Common myeloid progenitor, CD34-positive (primary cell): ENCODE data around the gene NOVA2.

Experiments
- CTCF ChIA-PET: fragments of 350-600 bp; sonication (Branson Sonifier 250); formaldehyde crosslinking; loops from one replicate; lab custom pipeline; 2021; ENCODE audit warnings: antibody characterized with exemption; lab: Charles Lee
- POLR2A ChIA-PET: fragments of 350-600 bp; sonication (Branson Sonifier 250); formaldehyde crosslinking; loops from one replicate; lab custom pipeline; 2021; ENCODE audit warnings: antibody characterized with exemption; lab: Charles Lee
- DNase-seq, 3 donors: peaks; one replicate each; pipeline versions ENCODE4 v3.0.0 to v3.0.0-alpha.2; 2013
- H3K27ac ChIP-seq, 2 experiments: 1 replicate in 1 of 2; 2 replicates in 1 of 2; pipeline ENCODE4 v1.7.0; 2013; ENCODE audit warnings: inconsistent platforms in 2 of 2, low read length in 2 of 2, mild to moderate bottlenecking in 2 of 2, low read depth in 1 of 2, moderate library complexity in 1 of 2; ENCODE audit not compliant: severe bottlenecking in 2 of 2, insufficient read depth in 1 of 2, poor library complexity in 1 of 2
- H3K27me3 ChIP-seq, 5 experiments: replicated peaks in 2 of 5; 1 replicate in 3 of 5; 2 replicates in 2 of 5; pipeline versions ENCODE4 v1.6.1 to v1.7.0; 2013; ENCODE audit warnings: low read length in 4 of 5, mild to moderate bottlenecking in 2 of 5, moderate library complexity in 2 of 5, inconsistent platforms in 1 of 5; ENCODE audit not compliant: insufficient read depth in 5 of 5, control insufficient read depth in 4 of 5
- H3K36me3 ChIP-seq, 4 experiments: 1 replicate in 2 of 4; 2 replicates in 2 of 4; pipeline versions ENCODE4 v1.6.1 to v1.7.0; 2013; ENCODE audit warnings: low read length in 3 of 4, control low read depth in 1 of 4, mild to moderate bottlenecking in 1 of 4; ENCODE audit not compliant: control insufficient read depth in 4 of 4, insufficient read depth in 4 of 4
- H3K4me1 ChIP-seq, 4 experiments: 1 replicate in 3 of 4; 2 replicates in 1 of 4; pipeline versions ENCODE4 v1.6.1 to v1.7.1; 2013; ENCODE audit warnings: low read length in 3 of 4, mild to moderate bottlenecking in 3 of 4, control low read depth in 1 of 4, inconsistent platforms in 1 of 4, moderate library complexity in 1 of 4; ENCODE audit not compliant: control insufficient read depth in 4 of 4, insufficient read depth in 4 of 4; ENCODE audit errors: control extremely low read depth in 1 of 4
- H3K4me3 ChIP-seq, 7 experiments: 1 replicate in 4 of 7; 2 replicates in 3 of 7; pipeline versions ENCODE4 v1.5.1 to v1.7.0; 2013; ENCODE audit warnings: mild to moderate bottlenecking in 7 of 7, low read length in 6 of 7, moderate library complexity in 6 of 7, inconsistent platforms in 2 of 7, low read depth in 2 of 7, control low read depth in 1 of 7; ENCODE audit not compliant: insufficient read depth in 4 of 7, control insufficient read depth in 1 of 7; ENCODE audit errors: extremely low read depth in 1 of 7
- H3K9me3 ChIP-seq, 5 experiments: 1 replicate in 4 of 5; 2 replicates in 1 of 5; pipeline versions ENCODE4 v1.6.1 to v1.7.1; 2013; ENCODE audit warnings: low read length in 4 of 5, mild to moderate bottlenecking in 2 of 5, inconsistent platforms in 1 of 5, low read depth in 1 of 5, moderate library complexity in 1 of 5; ENCODE audit not compliant: control insufficient read depth in 4 of 5, insufficient read depth in 2 of 5; ENCODE audit errors: control extremely low read depth in 1 of 5
- WGBS: methylation state at CpG from one replicate; pipeline ENCODE4 v1.1.5; 2013; ENCODE audit not compliant: insufficient coverage; 5-methylcytosine and 5-hydroxymethylcytosine counted together

The NOVA2 gene

GRCh38 chr19:46014941-46015686 is 41.4 kb upstream of the NOVA2 start:
- POLR2A ChIA-PET = no interaction called here
- peak; percentile 42 to 56 (median 47) for DNase-seq
- peaks cover 0 to 7% (median 1%) of the 10 kb centered on the region in 4 experiments for H3K36me3 ChIP-seq
- no peaks in the 10 kb centered on the region for H3K9me3 ChIP-seq
- H3K27ac ChIP-seq = no peak overlapping the region
- H3K4me1 ChIP-seq = peaks cover 0 to 24% (median 20%) of the 10 kb centered on the region in 4 experiments
- CTCF ChIA-PET = interaction anchor here (0.5 to 0.9 kb wide), 3 partner anchors 9 to 136 kb away, joined by 3 read pairs; no protein-coding TSS in a partner anchor
- peaks cover 0 to 37% (median 12%) of the 10 kb centered on the region in 5 experiments for H3K27me3 ChIP-seq
- H3K4me3 ChIP-seq = peak overlapping the region in 3 of 7 experiments; percentile 40 to 74 (median 74)
- 7% methylated on average over 44 of the region's 74 CpGs for WGBS

GRCh38 chr19:46014534-46014933 is 40.9 kb upstream of the NOVA2 start:
- H3K27ac ChIP-seq = no peak overlapping the region
- H3K4me1 ChIP-seq = peaks cover 0 to 24% (median 20%) of the 10 kb centered on the region in 4 experiments
- H3K27me3 ChIP-seq = peaks cover 0 to 37% (median 12%) of the 10 kb centered on the region in 5 experiments
- WGBS = 64% methylated on average over 3 of the region's 8 CpGs
- H3K36me3 ChIP-seq = peaks cover 0 to 7% (median 1%) of the 10 kb centered on the region in 4 experiments
- H3K9me3 ChIP-seq = no peaks in the 10 kb centered on the region
- ChIA-PET CTCF (interaction anchor here (0.5 to 0.9 kb wide), 3 partner anchors 9 to 135 kb away, joined by 3 read pairs; no protein-coding TSS in a partner anchor), POLR2A (no interaction called here)
- H3K4me3 ChIP-seq = peak overlapping the region in 1 of 7 experiments; percentile 40
- DNase-seq = no peak

GRCh38 chr19:46009530-46010510 is 36.2 kb upstream of the NOVA2 start:
- peaks cover 0 to 18% (median 6%) of the 10 kb centered on the region in 4 experiments for H3K36me3 ChIP-seq
- 83% methylated on average over 26 of the region's 28 CpGs for WGBS
- no peaks in the 10 kb centered on the region for H3K9me3 ChIP-seq
- DNase-seq = peak; percentile 69 to 74 (median 74)
- peaks cover 0 to 19% (median 7%) of the 10 kb centered on the region in 5 experiments for H3K27me3 ChIP-seq
- H3K27ac ChIP-seq = no peak overlapping the region
- H3K4me1 ChIP-seq = peaks cover 0 to 5% (median 2%) of the 10 kb centered on the region in 4 experiments
- no peak overlapping the region for H3K4me3 ChIP-seq
- POLR2A ChIA-PET = interaction anchor here (0.6 kb wide), 1 partner anchor 217 kb away, joined by 4 read pairs; the partner anchor contains the start of gene DMWD
- CTCF ChIA-PET = interaction anchor here (0.6 to 1.9 kb wide), 6 partner anchors 11 to 1573 kb away, joined by 3 to 6 read pairs (median 3); no protein-coding TSS in a partner anchor

GRCh38 chr19:46006411-46006810 is 32.7 kb upstream of the NOVA2 start:
- Histone ChIP-seq H3K27me3 (peaks cover 0 to 2% (median 0%) of the 10 kb centered on the region in 5 experiments), H3K4me1 (no peaks in the 10 kb centered on the region), H3K36me3 (peaks cover 0 to 21% (median 6%) of the 10 kb centered on the region in 4 experiments), H3K4me3 (no peak overlapping the region), H3K27ac (no peak overlapping the region), H3K9me3 (no peaks in the 10 kb centered on the region)
- ChIA-PET POLR2A (no interaction called here), CTCF (interaction anchor here (0.6 to 1.2 kb wide), 3 partner anchors 9 to 10 kb away, joined by 3 read pairs; no protein-coding TSS in a partner anchor)
- WGBS = 100% methylated on average over 9 of the region's 13 CpGs
- no peak for DNase-seq

- CTCF ChIA-PET = no interaction called here
- no peak for DNase-seq
- peaks cover 0 to 14% (median 5%) of the 10 kb centered on the region in 4 experiments for H3K36me3 ChIP-seq
- no peaks in the 10 kb centered on the region for H3K9me3 ChIP-seq
- H3K4me3 ChIP-seq = no peak overlapping the region
- WGBS = 96% methylated on average over 12 of the region's 15 CpGs
- POLR2A ChIA-PET = no interaction called here
- peaks cover 0 to 12% (median 9%) of the 10 kb centered on the region in 4 experiments for H3K4me1 ChIP-seq
- no peak overlapping the region for H3K27ac ChIP-seq
- peaks cover 0 to 28% (median 6%) of the 10 kb centered on the region in 5 experiments for H3K27me3 ChIP-seq
Observed at GRCh38 chr19:46002678-46003275, 29.1 kb upstream of the NOVA2 start.

- peaks cover 5 to 18% (median 14%) of the 10 kb centered on the region in 4 experiments for H3K4me1 ChIP-seq
- POLR2A ChIA-PET = interaction anchor here (0.6 kb wide), 1 partner anchor 97 kb away, joined by 3 read pairs; no protein-coding TSS in a partner anchor
- CTCF ChIA-PET = no interaction called here
- 4% methylated on average over 21 of the region's 34 CpGs for WGBS
- DNase-seq = peak; percentile 40 to 60 (median 60)
- H3K4me3 ChIP-seq = peak overlapping the region in 2 of 7 experiments; percentile 16 to 40
- no peaks in the 10 kb centered on the region for H3K9me3 ChIP-seq
- H3K27me3 ChIP-seq = peaks cover 0 to 28% (median 6%) of the 10 kb centered on the region in 5 experiments
- H3K36me3 ChIP-seq = peaks cover 0 to 7% (median 1%) of the 10 kb centered on the region in 4 experiments
- no peak overlapping the region for H3K27ac ChIP-seq
Observed at GRCh38 chr19:46000491-46001246, 27.0 kb upstream of the NOVA2 start.
